ENCODE measurements around the gene GAS6.

DNA sequence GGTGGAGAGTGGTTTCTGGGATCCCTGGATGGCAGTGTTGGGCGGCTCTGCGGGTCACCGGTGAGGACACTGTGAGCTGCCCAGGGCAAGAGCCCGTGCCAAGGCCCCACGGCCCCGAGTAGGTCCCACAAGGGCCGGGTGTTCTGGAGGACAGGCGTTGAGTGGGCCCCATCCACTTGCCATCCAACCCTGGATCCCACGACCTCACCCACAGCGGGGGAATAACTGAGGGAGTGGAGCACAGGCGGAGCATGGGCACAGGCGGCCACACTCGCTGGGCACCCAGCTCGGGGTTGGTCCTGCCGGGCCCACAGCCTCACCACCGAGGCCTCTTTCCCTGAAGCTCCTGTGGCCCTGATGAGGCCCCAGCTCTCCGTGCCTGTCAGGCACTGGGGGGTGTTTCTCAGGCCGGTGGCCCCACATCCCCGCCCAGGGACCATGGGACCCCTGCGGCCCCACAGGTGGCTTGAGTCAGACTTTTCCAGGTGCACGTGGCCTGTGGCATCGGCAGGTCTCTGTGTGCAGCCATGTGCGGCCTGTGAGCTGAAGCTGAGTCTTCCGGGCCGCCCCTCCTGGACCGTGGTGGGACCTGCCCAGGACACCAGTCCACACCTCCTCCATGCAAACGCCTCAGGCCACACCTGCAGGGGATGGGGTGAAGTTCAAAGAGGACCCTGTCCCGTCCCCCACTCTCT is 88.3 kb downstream of the GAS6 start:
- TF ChIP-seq POLR2A (IDR thresholded peaks at IDR 0.05): no peak
- TF ChIP-seq, protein P1, sequence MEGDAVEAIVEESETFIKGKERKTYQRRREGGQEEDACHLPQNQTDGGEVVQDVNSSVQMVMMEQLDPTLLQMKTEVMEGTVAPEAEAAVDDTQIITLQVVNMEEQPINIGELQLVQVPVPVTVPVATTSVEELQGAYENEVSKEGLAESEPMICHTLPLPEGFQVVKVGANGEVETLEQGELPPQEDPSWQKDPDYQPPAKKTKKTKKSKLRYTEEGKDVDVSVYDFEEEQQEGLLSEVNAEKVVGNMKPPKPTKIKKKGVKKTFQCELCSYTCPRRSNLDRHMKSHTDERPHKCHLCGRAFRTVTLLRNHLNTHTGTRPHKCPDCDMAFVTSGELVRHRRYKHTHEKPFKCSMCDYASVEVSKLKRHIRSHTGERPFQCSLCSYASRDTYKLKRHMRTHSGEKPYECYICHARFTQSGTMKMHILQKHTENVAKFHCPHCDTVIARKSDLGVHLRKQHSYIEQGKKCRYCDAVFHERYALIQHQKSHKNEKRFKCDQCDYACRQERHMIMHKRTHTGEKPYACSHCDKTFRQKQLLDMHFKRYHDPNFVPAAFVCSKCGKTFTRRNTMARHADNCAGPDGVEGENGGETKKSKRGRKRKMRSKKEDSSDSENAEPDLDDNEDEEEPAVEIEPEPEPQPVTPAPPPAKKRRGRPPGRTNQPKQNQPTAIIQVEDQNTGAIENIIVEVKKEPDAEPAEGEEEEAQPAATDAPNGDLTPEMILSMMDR (IDR thresholded peaks at IDR 0.05): no peak
